ENCODE results near the gene GASK1B. TPM values are rescaled to one million over a fixed set of nuclear protein-coding genes. Genes with fewer than 3 reads are reported as not detected.

Gene GASK1B
- total RNA-seq, 2 donors from 2014 or later: 49.9 to 56.9 TPM

- H3K4me1 ChIP-seq: peaks cover 0 to 11% of the 10 kb centered on the region in 2 donors
- H3K27ac ChIP-seq: peak overlapping the region; percentile 92 to 96
- H3K9me3 ChIP-seq: no peaks in the 10 kb centered on the region
- peak overlapping the region in 1 of 2 donors; percentile 49 for H3K4me3 ChIP-seq
- H3K36me3 ChIP-seq: no peaks in the 10 kb centered on the region
- no peak for TF ChIP-seq CTCF (IDR thresholded peaks at IDR 0.05)
- no peaks in the 10 kb centered on the region for H3K27me3 ChIP-seq
- no peak for DNase-seq (ENCODE audit: low spot score)
These were observed 38.4 kb upstream of the GASK1B start for GRCh38 chr4:158211222-158211621.

GRCh38 chr4:158209825-158210807 is 37.3 kb upstream of the GASK1B start, which contains the start of gene TMEM144:
Gene TMEM144, plus strand, starts transcription at chr4:158210486. Its CDS starts 2,182 bp downstream, at chr4:158212668.
- peaks cover 0 to 11% of the 10 kb centered on the region in 2 donors for H3K4me1 ChIP-seq
- peak; percentile 97 for DNase-seq (ENCODE audit: low spot score)
- H3K36me3 ChIP-seq: no peaks in the 10 kb centered on the region
- no peaks in the 10 kb centered on the region for H3K9me3 ChIP-seq
- TF ChIP-seq CTCF (IDR thresholded peaks at IDR 0.05): peak in 1 of 2 donors; percentile 35
- H3K27me3 ChIP-seq: no peaks in the 10 kb centered on the region
- H3K4me3 ChIP-seq: peak within 1 kb of the TSS; percentile 32 to 49
- peak within 1 kb of the TSS; percentile 92 to 96 for H3K27ac ChIP-seq

GRCh38 chr4:158208963-158209640 is 36.3 kb upstream of the GASK1B start:
- Histone ChIP-seq H3K27me3 (no peaks in the 10 kb centered on the region), H3K9me3 (no peaks in the 10 kb centered on the region), H3K4me3 (no peak overlapping the region), H3K27ac (peak overlapping the region; percentile 92 to 96), H3K36me3 (no peaks in the 10 kb centered on the region), H3K4me1 (peaks cover 0 to 11% of the 10 kb centered on the region in 2 donors)
- no peak for TF ChIP-seq CTCF (IDR thresholded peaks at IDR 0.05)
- DNase-seq (ENCODE audit: low spot score): no peak

DNA sequence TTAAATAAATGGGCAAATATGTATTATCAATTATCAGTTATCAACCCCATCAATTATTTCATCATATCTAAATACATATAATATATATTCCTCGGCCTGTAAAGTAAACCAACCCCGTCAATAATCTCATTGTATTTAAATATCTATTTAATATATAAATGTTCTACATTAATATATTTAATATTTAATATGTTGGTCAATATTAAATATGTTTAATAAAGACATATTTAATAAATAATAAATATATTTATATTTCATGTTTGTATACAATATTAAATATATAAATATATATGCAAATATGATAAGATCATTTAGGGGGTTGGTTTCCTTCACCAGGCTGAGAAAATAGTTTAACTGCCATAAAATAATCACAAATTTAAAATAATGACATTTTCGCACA is 31.1 kb upstream of the GASK1B start:
- Histone ChIP-seq H3K36me3 (no peaks in the 10 kb centered on the region), H3K4me3 (no peak overlapping the region), H3K27me3 (no peaks in the 10 kb centered on the region), H3K27ac (no peak overlapping the region), H3K9me3 (no peaks in the 10 kb centered on the region), H3K4me1 (no peaks in the 10 kb centered on the region)
- DNase-seq (ENCODE audit: low spot score): no peak
- TF ChIP-seq CTCF (IDR thresholded peaks at IDR 0.05): no peak

GRCh38 chr4:158203436-158203835 is 30.6 kb upstream of the GASK1B start:
- DNase-seq (ENCODE audit: low spot score): no peak
- Histone ChIP-seq H3K27me3 (no peaks in the 10 kb centered on the region), H3K4me1 (no peaks in the 10 kb centered on the region), H3K9me3 (no peaks in the 10 kb centered on the region), H3K36me3 (no peaks in the 10 kb centered on the region), H3K4me3 (no peak overlapping the region), H3K27ac (no peak overlapping the region)
- no peak for TF ChIP-seq CTCF (IDR thresholded peaks at IDR 0.05)

All from right atrium auricular region (tissue), 2 donors.